ENCODE data around the gene KIAA1958.
"Not testable (repeated sequence)": the region's sequence is repeated elsewhere in the genome, so short reads cannot be mapped to it uniquely, and the experiment has no call there.

Gene KIAA1958

GRCh38 chr9:112631313-112632070, 144.9 kb downstream of the KIAA1958 start:
- CTCF ChIA-PET, result no interaction called here
- Mint-ChIP-seq H3K4me1 (no peaks in the 10 kb centered on the region), H3K4me3 (no peak overlapping the region), H3K36me3 (no peaks in the 10 kb centered on the region), H3K9me3 (no peaks in the 10 kb centered on the region), H3K27ac (no peak overlapping the region), H3K27me3 (no peaks in the 10 kb centered on the region)
- no peak for DNase-seq

- H3K27ac Mint-ChIP-seq, result no peak overlapping the region
- H3K9me3 Mint-ChIP-seq, result peaks cover 7% of the 10 kb centered on the region
- no peaks in the 10 kb centered on the region for H3K27me3 Mint-ChIP-seq
- H3K4me3 Mint-ChIP-seq, result no peak overlapping the region
- DNase-seq, result no peak
- H3K4me1 Mint-ChIP-seq, result no peaks in the 10 kb centered on the region
- CTCF ChIA-PET, result no interaction called here
- H3K36me3 Mint-ChIP-seq, result peaks cover 3% of the 10 kb centered on the region
These were observed 153.7 kb downstream of the KIAA1958 start for GRCh38 chr9:112640311-112640710.

- no peaks in the 10 kb centered on the region for H3K27me3 Mint-ChIP-seq
- CTCF ChIA-PET, result interaction anchor here (1.3 kb wide), 1 partner anchor 33 kb away, joined by 3 read pairs; no protein-coding TSS in a partner anchor
- no peak for DNase-seq
- H3K36me3 Mint-ChIP-seq, result peaks cover 8% of the 10 kb centered on the region
- peak overlapping the region; percentile 53 for H3K27ac Mint-ChIP-seq
- H3K9me3 Mint-ChIP-seq, result peaks cover 7% of the 10 kb centered on the region
- no peaks in the 10 kb centered on the region for H3K4me1 Mint-ChIP-seq
- no peak overlapping the region for H3K4me3 Mint-ChIP-seq
These were observed 155.5 kb downstream of the KIAA1958 start for GRCh38 chr9:112642126-112642525.

DNA sequence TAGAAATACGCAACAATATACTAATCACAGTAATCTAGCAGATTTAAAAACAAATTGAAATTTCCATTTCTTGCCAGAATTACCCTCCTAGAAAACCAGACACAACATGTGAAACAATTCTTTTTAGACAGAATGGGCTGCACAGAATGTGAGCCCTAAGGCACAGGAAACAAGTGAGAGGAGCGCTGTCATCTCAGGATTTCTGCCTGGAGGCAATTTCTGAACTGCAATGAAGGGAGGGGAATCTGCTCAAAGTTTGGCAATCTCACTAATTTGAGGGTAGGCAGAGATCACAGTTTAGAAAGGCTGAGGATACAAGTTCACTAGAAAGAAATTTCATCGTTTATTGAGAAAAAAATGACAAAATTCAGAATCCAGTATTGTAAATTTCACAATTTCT, 161.0 kb downstream of the KIAA1958 start:
- H3K4me3 Mint-ChIP-seq, result no peak overlapping the region
- no peak for DNase-seq

GRCh38 chr9:112648624-112649023, 162.0 kb downstream of the KIAA1958 start:
- CTCF ChIA-PET, result no interaction called here
- H3K4me3 Mint-ChIP-seq, result no peak overlapping the region
- no peak overlapping the region for H3K27ac Mint-ChIP-seq
- H3K27me3 Mint-ChIP-seq, result no peaks in the 10 kb centered on the region
- H3K36me3 Mint-ChIP-seq, result peaks cover 15% of the 10 kb centered on the region
- H3K4me1 Mint-ChIP-seq, result no peaks in the 10 kb centered on the region
- no peak for DNase-seq
- peaks cover 12% of the 10 kb centered on the region for H3K9me3 Mint-ChIP-seq

More for the DNA sequence above, 161.0 kb downstream of the KIAA1958 start:
- no peaks in the 10 kb centered on the region for H3K27me3 Mint-ChIP-seq
- peaks cover 15% of the 10 kb centered on the region for H3K36me3 Mint-ChIP-seq
- no peak overlapping the region for H3K27ac Mint-ChIP-seq
- CTCF ChIA-PET, result no interaction called here
- H3K4me1 Mint-ChIP-seq, result no peaks in the 10 kb centered on the region
- H3K9me3 Mint-ChIP-seq, result peaks cover 12% of the 10 kb centered on the region

- no peak overlapping the region for H3K27ac Mint-ChIP-seq
- no peaks in the 10 kb centered on the region for H3K9me3 Mint-ChIP-seq
- no peak for DNase-seq
- no peak overlapping the region for H3K4me3 Mint-ChIP-seq
- CTCF ChIA-PET, result interaction anchor here (0.7 kb wide), 1 partner anchor 13 kb away, joined by 3 read pairs; no protein-coding TSS in a partner anchor
- H3K36me3 Mint-ChIP-seq, result no peaks in the 10 kb centered on the region
- H3K4me1 Mint-ChIP-seq, result no peaks in the 10 kb centered on the region
- no peaks in the 10 kb centered on the region for H3K27me3 Mint-ChIP-seq
These were observed 167.7 kb downstream of the KIAA1958 start for GRCh38 chr9:112654282-112654681.

DNA sequence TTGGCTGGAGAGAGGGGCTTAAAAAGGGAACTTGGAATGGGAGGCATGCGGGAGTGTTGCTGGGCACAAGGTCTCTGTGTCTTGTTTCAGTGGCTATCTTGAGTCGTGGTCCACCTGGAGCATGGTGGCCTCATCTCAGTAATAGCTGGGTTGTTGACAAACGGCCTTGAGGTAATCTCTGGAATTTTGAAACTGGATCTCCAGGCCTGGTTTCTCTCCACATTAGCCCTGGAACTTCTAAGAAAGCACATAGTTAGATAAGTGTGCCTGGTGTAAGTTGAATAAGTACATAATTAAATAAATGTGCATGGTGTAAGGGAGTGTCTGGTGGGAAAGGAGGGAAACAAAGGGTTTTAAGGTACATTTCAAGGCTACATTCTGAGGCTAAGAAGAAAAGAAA, 169.0 kb downstream of the KIAA1958 start:
- DNase-seq, result no peak
- no peaks in the 10 kb centered on the region for H3K4me1 Mint-ChIP-seq
- H3K27ac Mint-ChIP-seq, result no peak overlapping the region
- CTCF ChIA-PET, result no interaction called here
- H3K36me3 Mint-ChIP-seq, result no peaks in the 10 kb centered on the region
- H3K27me3 Mint-ChIP-seq, result no peaks in the 10 kb centered on the region
- H3K9me3 Mint-ChIP-seq, result no peaks in the 10 kb centered on the region
- H3K4me3 Mint-ChIP-seq, result no peak overlapping the region

DNA sequence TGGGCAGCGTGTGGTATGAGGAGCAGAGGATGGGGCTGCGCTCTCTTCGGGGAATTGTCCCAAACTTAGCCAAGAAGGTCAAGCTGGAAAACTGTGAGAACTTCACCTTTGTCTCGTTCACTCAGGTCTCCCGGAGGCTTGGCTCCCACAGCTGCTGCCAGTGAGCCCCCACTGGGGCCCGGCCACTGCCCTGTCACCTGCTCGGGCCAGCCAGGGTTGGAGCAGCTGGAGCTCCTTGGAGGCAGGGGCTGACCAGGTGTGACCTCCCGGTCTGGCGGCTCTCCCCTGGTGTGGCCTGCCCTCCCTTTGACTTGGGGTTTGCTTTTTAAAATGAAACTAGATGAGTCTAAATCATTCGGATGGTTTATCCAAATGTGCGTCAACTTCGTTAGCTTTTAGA, 173.3 kb downstream of the KIAA1958 start:
- Mint-ChIP-seq H3K4me1 (no peaks in the 10 kb centered on the region), H3K27ac (no peak overlapping the region), H3K36me3 (no peaks in the 10 kb centered on the region), H3K9me3 (no peaks in the 10 kb centered on the region), H3K4me3 (no peak overlapping the region), H3K27me3 (no peaks in the 10 kb centered on the region)
- CTCF ChIA-PET, result no interaction called here
- DNase-seq, result no peak

DNA sequence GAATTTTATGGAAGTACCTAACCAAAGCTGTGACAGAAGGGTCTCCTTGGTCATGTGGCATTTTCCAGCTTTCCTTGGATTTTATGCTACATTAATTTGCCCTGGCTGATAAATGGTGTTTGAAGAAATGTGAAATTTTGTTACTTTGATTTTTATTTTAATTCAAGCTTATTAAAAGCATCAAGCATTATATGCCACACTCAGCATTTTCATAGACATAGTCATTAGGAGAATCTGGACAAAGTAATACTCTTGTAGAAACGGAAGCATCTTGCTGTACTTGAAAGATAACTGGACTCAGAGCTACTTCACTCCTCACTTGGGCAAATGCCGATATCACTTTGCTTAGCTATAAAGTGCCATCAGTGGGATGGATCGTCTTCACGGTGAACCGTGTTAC, 177.1 kb downstream of the KIAA1958 start:
- H3K27me3 Mint-ChIP-seq, result no peaks in the 10 kb centered on the region
- no peak for DNase-seq
- H3K4me1 Mint-ChIP-seq, result no peaks in the 10 kb centered on the region
- H3K27ac Mint-ChIP-seq, result no peak overlapping the region
- H3K4me3 Mint-ChIP-seq, result no peak overlapping the region
- H3K9me3 Mint-ChIP-seq, result no peaks in the 10 kb centered on the region
- no peaks in the 10 kb centered on the region for H3K36me3 Mint-ChIP-seq
- CTCF ChIA-PET, result interaction anchor here (0.9 to 1.6 kb wide), 6 partner anchors 9 to 561 kb away, joined by 3 to 5 read pairs (median 3); no protein-coding TSS in a partner anchor

DNA sequence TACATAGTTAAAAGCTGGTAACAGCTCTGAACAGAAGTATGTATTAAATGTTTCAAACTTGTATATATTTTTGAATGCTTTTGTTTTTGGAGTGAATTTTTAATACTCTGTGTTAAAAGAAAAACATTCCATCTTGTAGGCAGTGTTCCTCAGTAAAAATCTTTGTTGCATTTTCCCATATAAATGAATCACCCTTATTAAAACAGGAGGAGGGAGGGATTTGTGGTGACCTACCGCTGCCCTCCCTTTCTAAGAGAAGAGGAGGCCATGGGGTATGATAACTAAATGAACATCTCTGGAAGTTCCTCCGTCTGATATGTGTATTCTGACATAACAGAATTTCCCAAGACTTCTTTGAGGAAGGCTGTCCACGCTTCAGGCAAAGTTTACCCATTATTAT, 177.9 kb downstream of the KIAA1958 start:
- no peaks in the 10 kb centered on the region for H3K27me3 Mint-ChIP-seq
- H3K27ac Mint-ChIP-seq, result no peak overlapping the region
- H3K4me1 Mint-ChIP-seq, result no peaks in the 10 kb centered on the region
- H3K4me3 Mint-ChIP-seq, result no peak overlapping the region
- DNase-seq, result no peak
- H3K36me3 Mint-ChIP-seq, result no peaks in the 10 kb centered on the region
- H3K9me3 Mint-ChIP-seq, result no peaks in the 10 kb centered on the region
- CTCF ChIA-PET, result interaction anchor here (0.9 to 1.6 kb wide), 2 partner anchors 8 to 129 kb away, joined by 3 to 5 read pairs; no protein-coding TSS in a partner anchor

GRCh38 chr9:112665347-112665746, 178.7 kb downstream of the KIAA1958 start:
- CTCF ChIA-PET, result interaction anchor here (0.7 kb wide), 1 partner anchor 1980 kb away, joined by 3 read pairs; no protein-coding TSS in a partner anchor
- no peak for DNase-seq
- Mint-ChIP-seq H3K27ac (no peak overlapping the region), H3K4me1 (no peaks in the 10 kb centered on the region), H3K4me3 (no peak overlapping the region), H3K36me3 (no peaks in the 10 kb centered on the region), H3K27me3 (no peaks in the 10 kb centered on the region), H3K9me3 (no peaks in the 10 kb centered on the region)

DNA sequence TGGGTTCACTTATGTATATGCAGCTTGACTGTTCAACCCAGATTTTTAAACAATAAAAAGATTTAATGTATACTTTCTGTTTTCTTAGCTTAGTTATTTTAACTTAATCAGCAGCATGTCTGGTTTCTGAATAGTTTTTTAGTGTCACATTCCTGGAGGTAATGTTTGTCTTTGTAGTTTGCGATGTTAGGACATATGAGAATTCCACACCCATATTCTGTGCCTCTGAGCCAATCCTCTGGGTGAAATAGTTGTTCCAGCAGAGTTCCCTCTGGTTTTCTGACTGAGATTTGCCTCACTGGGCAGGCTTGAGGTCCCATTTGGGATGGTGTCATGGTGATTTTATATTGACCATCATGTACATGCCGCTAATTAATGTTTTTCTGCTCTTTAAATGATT, 182.7 kb downstream of the KIAA1958 start:
- CTCF ChIA-PET, result no interaction called here
- no peak overlapping the region for H3K4me3 Mint-ChIP-seq
- no peak overlapping the region for H3K27ac Mint-ChIP-seq
- H3K9me3 Mint-ChIP-seq, result no peaks in the 10 kb centered on the region
- DNase-seq, result no peak
- H3K27me3 Mint-ChIP-seq, result no peaks in the 10 kb centered on the region
- H3K4me1 Mint-ChIP-seq, result no peaks in the 10 kb centered on the region
- no peaks in the 10 kb centered on the region for H3K36me3 Mint-ChIP-seq

DNA sequence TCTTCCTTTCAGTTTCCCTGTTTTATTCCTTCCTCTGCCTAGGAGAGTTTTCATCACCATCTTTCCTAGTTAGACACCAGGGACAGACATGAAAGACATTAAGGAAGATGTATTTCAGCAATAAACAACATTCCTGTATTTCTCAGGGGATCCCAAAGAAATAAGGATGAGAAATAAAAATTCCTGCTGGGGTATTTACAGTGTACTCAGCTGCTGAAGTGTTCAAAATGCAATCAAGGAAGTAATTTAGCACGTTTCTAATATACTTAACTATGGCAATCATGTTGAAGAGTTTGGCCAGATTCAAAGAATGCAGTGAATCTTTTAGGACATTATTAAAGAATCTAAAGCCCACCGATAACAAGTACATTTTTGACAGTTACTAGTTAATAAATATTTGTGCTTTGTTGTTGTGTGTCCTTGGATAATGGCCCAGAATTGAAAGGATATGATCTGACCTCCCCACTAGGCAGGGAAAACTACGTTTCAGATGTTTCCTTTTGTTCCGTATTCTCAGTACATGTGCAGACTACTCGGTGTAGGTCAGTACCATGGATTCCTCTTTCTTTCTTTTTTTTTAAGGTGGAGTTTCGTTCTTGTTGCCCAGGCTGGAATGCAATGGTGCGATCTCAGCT, 184.5 kb downstream of the KIAA1958 start:
- Mint-ChIP-seq H3K36me3 (no peaks in the 10 kb centered on the region), H3K4me3 (no peak overlapping the region), H3K9me3 (no peaks in the 10 kb centered on the region), H3K27me3 (no peaks in the 10 kb centered on the region), H3K4me1 (no peaks in the 10 kb centered on the region), H3K27ac (no peak overlapping the region)
- CTCF ChIA-PET, result no interaction called here
- no peak for DNase-seq

DNA sequence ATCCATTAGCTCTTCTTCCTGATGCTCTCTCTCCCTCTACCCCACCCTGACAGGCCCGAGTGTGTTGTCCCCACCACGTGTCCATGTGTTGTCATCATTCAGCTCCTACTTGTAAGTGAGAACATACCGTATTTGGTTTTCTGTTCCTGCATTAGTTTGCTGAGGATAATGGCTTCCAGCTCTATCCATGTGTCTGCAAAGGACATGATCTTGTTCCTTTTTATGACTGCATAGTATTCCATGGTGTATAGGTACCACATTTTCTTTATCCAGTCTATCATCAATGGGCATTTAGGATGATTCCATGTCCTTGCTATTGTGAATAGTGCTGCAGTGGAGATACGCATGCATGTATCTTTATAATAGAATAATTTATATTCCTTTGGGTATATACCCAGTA, 186.6 kb downstream of the KIAA1958 start:
- not testable (repeated sequence) for DNase-seq, H3K27me3 Mint-ChIP-seq, H3K27ac Mint-ChIP-seq, H3K9me3 Mint-ChIP-seq, H3K4me3 Mint-ChIP-seq, H3K36me3 Mint-ChIP-seq, H3K4me1 Mint-ChIP-seq
- CTCF ChIA-PET, result interaction anchor here (1.2 kb wide), 1 partner anchor 9 kb away, joined by 5 read pairs; no protein-coding TSS in a partner anchor

- no peak overlapping the region for H3K4me3 Mint-ChIP-seq
- H3K27ac Mint-ChIP-seq, result no peak overlapping the region
- peaks cover 10% of the 10 kb centered on the region for H3K4me1 Mint-ChIP-seq
- peaks cover 20% of the 10 kb centered on the region for H3K9me3 Mint-ChIP-seq
- H3K27me3 Mint-ChIP-seq, result peaks cover 3% of the 10 kb centered on the region
- no peaks in the 10 kb centered on the region for H3K36me3 Mint-ChIP-seq
- no peak for DNase-seq
- CTCF ChIA-PET, result no interaction called here
These were observed 190.4 kb downstream of the KIAA1958 start for GRCh38 chr9:112677040-112677439.

Measured in activated naive CD4-positive, alpha-beta T cell treated with anti-CD3 and anti-CD28 coated beads, Interleukin-2, amount 10 ng/mL, durations not matched to agents 7 days and 5 days (primary cell).